Central memory CD8-positive, alpha-beta T cell (primary cell): ENCODE data around the gene ZNF669.
A peak's percentile ranks its signal among the peaks of the same experiment; 100 is the strongest.
"Not testable (repeated sequence)": the region's sequence is repeated elsewhere in the genome, so short reads cannot be mapped to it uniquely, and the experiment has no call there.

Source experiments
- ATAC-seq: fragments of 150-1000 bp; cut with Tn5 transposase; replicated peaks from 2 replicates; pipeline ENCODE4 v1.10.0; 2022; ENCODE audit warnings: mild to moderate bottlenecking, moderate FRiP score, moderate number of reproducible peaks; ENCODE audit not compliant: poor library complexity, severe bottlenecking; ENCODE audit errors: extremely low read depth
- DNase-seq, 2 donors: peaks; one replicate each; pipeline ENCODE4 v3.0.0; 2021; ENCODE audit warnings: low spot score in 2 of 2
- H3K27ac Mint-ChIP-seq: one replicate; pipeline ENCODE4 v1.8.0; 2022; ENCODE audit warnings: low read depth, mild to moderate bottlenecking, moderate library complexity, mixed read lengths
- H3K27me3 Mint-ChIP-seq: one replicate; pipeline ENCODE4 v1.8.0; 2022; ENCODE audit warnings: mixed read lengths
- H3K36me3 Mint-ChIP-seq: one replicate; pipeline ENCODE4 v1.8.0; 2022; ENCODE audit warnings: mild to moderate bottlenecking, moderate library complexity, mixed read lengths; ENCODE audit not compliant: insufficient read depth
- H3K4me1 Mint-ChIP-seq: one replicate; pipeline ENCODE4 v1.8.0; 2022; ENCODE audit warnings: mixed read lengths
- H3K4me3 Mint-ChIP-seq: one replicate; pipeline ENCODE4 v1.8.0; 2022; ENCODE audit warnings: mild to moderate bottlenecking, moderate library complexity, mixed read lengths
- H3K9me3 Mint-ChIP-seq: one replicate; pipeline ENCODE4 v1.8.0; 2022; ENCODE audit warnings: mixed read lengths

The ZNF669 gene

GRCh38 chr1:247103859-247104591 is at the start of gene ZNF669:
Gene ZNF669 (minus strand): TSS chr1:247104356. CDS start chr1:247104199, 157 bp downstream.
- ATAC-seq (peak; percentile 99), DNase-seq (peak; percentile 82 to 85)
- peaks cover 21% of the 10 kb centered on the region for H3K27me3 Mint-ChIP-seq
- H3K27ac Mint-ChIP-seq, result peak within 1 kb of the TSS; percentile 85
- H3K9me3 Mint-ChIP-seq, result peaks cover 10% of the 10 kb centered on the region
- H3K4me3 Mint-ChIP-seq, result peak within 1 kb of the TSS; percentile 85
- H3K36me3 Mint-ChIP-seq, result peaks cover 36% of the 10 kb centered on the region
- peaks cover 6% of the 10 kb centered on the region for H3K4me1 Mint-ChIP-seq

- Mint-ChIP-seq H3K27ac (no peak overlapping the region), H3K27me3 (no peaks in the 10 kb centered on the region), H3K4me3 (no peak overlapping the region), H3K9me3 (peaks cover 27% of the 10 kb centered on the region), H3K4me1 (no peaks in the 10 kb centered on the region), H3K36me3 (peaks cover 4% of the 10 kb centered on the region)
- DNase-seq (no peak), ATAC-seq (no peak)
Measured at GRCh38 chr1:247147781-247148180, 43.6 kb upstream of the ZNF669 start.

- not testable (repeated sequence) for H3K4me1 Mint-ChIP-seq, ATAC-seq, H3K36me3 Mint-ChIP-seq, H3K4me3 Mint-ChIP-seq, H3K27ac Mint-ChIP-seq, H3K27me3 Mint-ChIP-seq, DNase-seq
- H3K9me3 Mint-ChIP-seq, result peaks cover 32% of the 10 kb centered on the region
Measured at GRCh38 chr1:247147120-247147519, 43.0 kb upstream of the ZNF669 start.

- ATAC-seq (no peak), DNase-seq (no peak)
- H3K9me3 Mint-ChIP-seq, result peaks cover 32% of the 10 kb centered on the region
- H3K36me3 Mint-ChIP-seq, result peaks cover 4% of the 10 kb centered on the region
- no peak overlapping the region for H3K27ac Mint-ChIP-seq
- no peak overlapping the region for H3K4me3 Mint-ChIP-seq
- H3K27me3 Mint-ChIP-seq, result no peaks in the 10 kb centered on the region
- no peaks in the 10 kb centered on the region for H3K4me1 Mint-ChIP-seq
Measured at GRCh38 chr1:247146671-247147070, 42.5 kb upstream of the ZNF669 start.

- ATAC-seq (no peak), DNase-seq (no peak)
- no peak overlapping the region for H3K27ac Mint-ChIP-seq
- no peaks in the 10 kb centered on the region for H3K4me1 Mint-ChIP-seq
- H3K27me3 Mint-ChIP-seq, result no peaks in the 10 kb centered on the region
- no peak overlapping the region for H3K4me3 Mint-ChIP-seq
- peaks cover 2% of the 10 kb centered on the region for H3K36me3 Mint-ChIP-seq
- H3K9me3 Mint-ChIP-seq, result peaks cover 28% of the 10 kb centered on the region
Measured at GRCh38 chr1:247145279-247145678, 41.1 kb upstream of the ZNF669 start.

GRCh38 chr1:247139557-247139956 is 35.4 kb upstream of the ZNF669 start:
- peaks cover 57% of the 10 kb centered on the region for H3K9me3 Mint-ChIP-seq
- not testable (repeated sequence) for H3K36me3 Mint-ChIP-seq, H3K4me3 Mint-ChIP-seq, ATAC-seq, H3K27me3 Mint-ChIP-seq, DNase-seq, H3K27ac Mint-ChIP-seq, H3K4me1 Mint-ChIP-seq

- peaks cover 27% of the 10 kb centered on the region for H3K9me3 Mint-ChIP-seq
- no peak overlapping the region for H3K27ac Mint-ChIP-seq
- H3K27me3 Mint-ChIP-seq, result no peaks in the 10 kb centered on the region
- DNase-seq (no peak), ATAC-seq (no peak)
- H3K4me3 Mint-ChIP-seq, result no peak overlapping the region
- H3K4me1 Mint-ChIP-seq, result peaks cover 8% of the 10 kb centered on the region
- H3K36me3 Mint-ChIP-seq, result peaks cover 3% of the 10 kb centered on the region
Measured at GRCh38 chr1:247131236-247131635, 27.1 kb upstream of the ZNF669 start.

- not testable (repeated sequence) for H3K27me3 Mint-ChIP-seq, H3K36me3 Mint-ChIP-seq, ATAC-seq, DNase-seq, H3K4me1 Mint-ChIP-seq, H3K9me3 Mint-ChIP-seq
- Mint-ChIP-seq H3K4me3 (peak overlapping the region; percentile 79), H3K27ac (peak overlapping the region; percentile 43)
Measured at GRCh38 chr1:247127519-247128282, 23.5 kb upstream of the ZNF669 start.

GRCh38 chr1:247126601-247127000 is 22.4 kb upstream of the ZNF669 start:
- not testable (repeated sequence) for H3K36me3 Mint-ChIP-seq, H3K27ac Mint-ChIP-seq, H3K9me3 Mint-ChIP-seq, H3K27me3 Mint-ChIP-seq, H3K4me1 Mint-ChIP-seq, DNase-seq, H3K4me3 Mint-ChIP-seq
- peak; percentile 67 for ATAC-seq

- not testable (repeated sequence) for H3K4me1 Mint-ChIP-seq, H3K9me3 Mint-ChIP-seq, H3K27ac Mint-ChIP-seq, H3K36me3 Mint-ChIP-seq, DNase-seq, H3K4me3 Mint-ChIP-seq, H3K27me3 Mint-ChIP-seq
- ATAC-seq, result peak; percentile 99
Measured at GRCh38 chr1:247126166-247126565, 22.0 kb upstream of the ZNF669 start.

- no peak overlapping the region for H3K27ac Mint-ChIP-seq
- H3K36me3 Mint-ChIP-seq, result peaks cover 1% of the 10 kb centered on the region
- H3K9me3 Mint-ChIP-seq, result no peaks in the 10 kb centered on the region
- no peak for DNase-seq
- H3K4me1 Mint-ChIP-seq, result no peaks in the 10 kb centered on the region
- H3K27me3 Mint-ChIP-seq, result no peaks in the 10 kb centered on the region
- H3K4me3 Mint-ChIP-seq, result no peak overlapping the region
- no peak for ATAC-seq
Measured at GRCh38 chr1:247121382-247121781, 17.2 kb upstream of the ZNF669 start.

- H3K36me3 Mint-ChIP-seq, H3K9me3 Mint-ChIP-seq, H3K27me3 Mint-ChIP-seq, H3K4me1 Mint-ChIP-seq, DNase-seq, ATAC-seq, H3K27ac Mint-ChIP-seq, H3K4me3 Mint-ChIP-seq: not testable (repeated sequence)
Measured at GRCh38 chr1:247120408-247120668, 16.2 kb upstream of the ZNF669 start.
